Mesodermal cell (in vitro differentiated cells): ENCODE data around the gene LCE3C. TPM values are rescaled to one million over a fixed set of nuclear protein-coding genes. Genes with fewer than 3 reads are reported as not detected.
"Not testable (repeated sequence)": the region's sequence is repeated elsewhere in the genome, so short reads cannot be mapped to it uniquely, and the experiment has no call there.

Source experiments
- H3K27ac ChIP-seq: 2 replicates; pipeline ENCODE4 v1.7.0; 2013; ENCODE audit warnings: mild to moderate bottlenecking, low read depth, low read length, moderate library complexity; ENCODE audit not compliant: severe bottlenecking
- H3K36me3 ChIP-seq: 2 replicates; pipeline ENCODE4 v1.7.1; 2013; ENCODE audit warnings: mild to moderate bottlenecking, low read length, moderate library complexity; ENCODE audit not compliant: control insufficient read depth, insufficient read depth
- H3K4me1 ChIP-seq: one replicate; pipeline ENCODE4 v1.7.1; 2013; ENCODE audit warnings: mild to moderate bottlenecking, low read length; ENCODE audit not compliant: insufficient read depth, control insufficient read depth, poor library complexity, severe bottlenecking
- H3K4me3 ChIP-seq: 2 replicates; pipeline ENCODE4 v1.7.0; 2013; ENCODE audit warnings: low read length, control low read depth, mild to moderate bottlenecking; ENCODE audit not compliant: insufficient read depth, poor library complexity, severe bottlenecking; ENCODE audit errors: extremely low read depth
- H3K9me3 ChIP-seq: 2 replicates; pipeline ENCODE4 v1.7.1; 2013; ENCODE audit warnings: mild to moderate bottlenecking, low read length, moderate library complexity; ENCODE audit not compliant: control insufficient read depth
- WGBS, 2 experiments: methylation state at CpG; one replicate each; pipeline ENCODE4 v1.1.5; 2013; ENCODE audit warnings: missing lambda C conversion rate in 2 of 2; ENCODE audit not compliant: insufficient coverage in 2 of 2; 5-methylcytosine and 5-hydroxymethylcytosine counted together
- polyA plus RNA-seq, 2 experiments: library from polyadenylated mRNA; stranded (reverse); fragments of 50-300 nt; gene quantifications; one replicate each; pipeline ENCODE4 v1.2.3, GENCODE V29; 2013

Gene LCE3C
- not detected for polyA plus RNA-seq (2013, experiment 1 of 2)
- polyA plus RNA-seq (2013, experiment 2 of 2) = not detected

- Histone ChIP-seq H3K9me3 (no peaks in the 10 kb centered on the region), H3K27ac (no peak within 1 kb of the TSS), H3K4me1 (no peaks in the 10 kb centered on the region), H3K36me3 (no peaks in the 10 kb centered on the region), H3K4me3 (no peak within 1 kb of the TSS)
- no CpG with 5 or more reads among the region's 4 CpGs for WGBS, 2 experiments
Observed at GRCh38 chr1:152599934-152600333, at the start of gene LCE3C. Gene LCE3C (plus strand): TSS chr1:152600234. CDS start chr1:152600732, 498 bp downstream.

GRCh38 chr1:152565115-152565514 is 34.9 kb upstream of the LCE3C start:
- 56 to 86% methylated on average over 1 of the region's 2 CpGs for WGBS, 2 experiments
- no peak overlapping the region for H3K27ac ChIP-seq
- H3K4me3 ChIP-seq = no peak overlapping the region
- no peaks in the 10 kb centered on the region for H3K36me3 ChIP-seq
- peaks cover 70% of the 10 kb centered on the region for H3K9me3 ChIP-seq
- no peaks in the 10 kb centered on the region for H3K4me1 ChIP-seq

GRCh38 chr1:152565535-152566215 is 34.4 kb upstream of the LCE3C start:
- Histone ChIP-seq H3K9me3 (peaks cover 70% of the 10 kb centered on the region), H3K27ac (no peak overlapping the region), H3K4me1 (no peaks in the 10 kb centered on the region), H3K36me3 (no peaks in the 10 kb centered on the region), H3K4me3 (no peak overlapping the region)
- WGBS, 2 experiments = 44 to 55% methylated on average over 4 to 5 of the region's 14 CpGs

GRCh38 chr1:152566681-152567080 is 33.4 kb upstream of the LCE3C start, which contains the start of gene LCE3E:
Gene LCE3E (minus strand): TSS chr1:152566780. CDS start chr1:152566208, 572 bp downstream.
- Histone ChIP-seq H3K4me1 (no peaks in the 10 kb centered on the region), H3K4me3 (no peak within 1 kb of the TSS), H3K9me3 (peaks cover 69% of the 10 kb centered on the region), H3K27ac (no peak within 1 kb of the TSS), H3K36me3 (no peaks in the 10 kb centered on the region)
- 57 to 100% methylated on average over 1 of the region's 1 CpG for WGBS, 2 experiments

GRCh38 chr1:152577168-152577567 is 22.9 kb upstream of the LCE3C start:
- Histone ChIP-seq H3K9me3 (peaks cover 43% of the 10 kb centered on the region), H3K4me1 (no peaks in the 10 kb centered on the region), H3K36me3 (no peaks in the 10 kb centered on the region), H3K27ac (no peak overlapping the region), H3K4me3 (no peak overlapping the region)
- 83% methylated on average over 2 of the region's 2 CpGs for WGBS, 2 experiments

- not testable (repeated sequence) for H3K4me3 ChIP-seq, H3K4me1 ChIP-seq, H3K36me3 ChIP-seq, H3K27ac ChIP-seq
- H3K9me3 ChIP-seq = peaks cover 37% of the 10 kb centered on the region
- WGBS, 2 experiments = 0 to 74% methylated on average over 1 to 7 of the region's 9 CpGs
Observed at GRCh38 chr1:152579526-152579925, 20.5 kb upstream of the LCE3C start.

- Histone ChIP-seq H3K4me1 (no peaks in the 10 kb centered on the region), H3K4me3 (no peak within 1 kb of the TSS), H3K36me3 (no peaks in the 10 kb centered on the region), H3K9me3 (peaks cover 37% of the 10 kb centered on the region), H3K27ac (no peak within 1 kb of the TSS)
- WGBS, 2 experiments = 37 to 77% methylated on average over 2 to 3 of the region's 4 CpGs
Observed at GRCh38 chr1:152580433-152580832, 19.6 kb upstream of the LCE3C start, which contains the start of gene LCE3D. Gene LCE3D (minus strand): TSS chr1:152580516. CDS start chr1:152579936, 580 bp downstream.

- H3K36me3 ChIP-seq = no peaks in the 10 kb centered on the region
- no peaks in the 10 kb centered on the region for H3K4me1 ChIP-seq
- WGBS, 2 experiments = 83% methylated on average over 1 of the region's 1 CpG; no CpG with 5 or more reads in 1 of the 2 experiments
- no peak overlapping the region for H3K27ac ChIP-seq
- H3K9me3 ChIP-seq = peaks cover 26% of the 10 kb centered on the region
- H3K4me3 ChIP-seq = no peak overlapping the region
Observed at GRCh38 chr1:152582647-152583046, 17.4 kb upstream of the LCE3C start.

- H3K4me1 ChIP-seq = no peaks in the 10 kb centered on the region
- H3K4me3 ChIP-seq = no peak overlapping the region
- WGBS, 2 experiments = no CpG with 5 or more reads among the region's 1 CpG
- H3K36me3 ChIP-seq = no peaks in the 10 kb centered on the region
- no peak overlapping the region for H3K27ac ChIP-seq
- peaks cover 7% of the 10 kb centered on the region for H3K9me3 ChIP-seq
Observed at GRCh38 chr1:152585586-152585985, 14.4 kb upstream of the LCE3C start.

GRCh38 chr1:152596986-152597385 is 3.0 kb upstream of the LCE3C start:
- Histone ChIP-seq H3K4me1 (no peaks in the 10 kb centered on the region), H3K4me3 (no peak overlapping the region), H3K36me3 (no peaks in the 10 kb centered on the region), H3K27ac (no peak overlapping the region), H3K9me3 (no peaks in the 10 kb centered on the region)
- no CpG with 5 or more reads among the region's 2 CpGs for WGBS, 2 experiments

GRCh38 chr1:152613511-152613910 is 13.5 kb downstream of the LCE3C start, which contains the start of gene LCE3B:
Gene LCE3B (plus strand): TSS chr1:152613811. CDS start chr1:152613811, 0 bp downstream.
- no peak within 1 kb of the TSS for H3K4me3 ChIP-seq
- peaks cover 9% of the 10 kb centered on the region for H3K9me3 ChIP-seq
- no peak within 1 kb of the TSS for H3K27ac ChIP-seq
- no peaks in the 10 kb centered on the region for H3K36me3 ChIP-seq
- H3K4me1 ChIP-seq = no peaks in the 10 kb centered on the region
- no CpG with 5 or more reads among the region's 1 CpG for WGBS, 2 experiments
